GDM1 (cell line): Measurements from ENCODE around the gene SFT2D1.

Experiments used
- DNase-seq: peaks from one replicate; lab custom pipeline; 2025; lab: John Stamatoyannopoulos, UW

SFT2D1 gene

DNA sequence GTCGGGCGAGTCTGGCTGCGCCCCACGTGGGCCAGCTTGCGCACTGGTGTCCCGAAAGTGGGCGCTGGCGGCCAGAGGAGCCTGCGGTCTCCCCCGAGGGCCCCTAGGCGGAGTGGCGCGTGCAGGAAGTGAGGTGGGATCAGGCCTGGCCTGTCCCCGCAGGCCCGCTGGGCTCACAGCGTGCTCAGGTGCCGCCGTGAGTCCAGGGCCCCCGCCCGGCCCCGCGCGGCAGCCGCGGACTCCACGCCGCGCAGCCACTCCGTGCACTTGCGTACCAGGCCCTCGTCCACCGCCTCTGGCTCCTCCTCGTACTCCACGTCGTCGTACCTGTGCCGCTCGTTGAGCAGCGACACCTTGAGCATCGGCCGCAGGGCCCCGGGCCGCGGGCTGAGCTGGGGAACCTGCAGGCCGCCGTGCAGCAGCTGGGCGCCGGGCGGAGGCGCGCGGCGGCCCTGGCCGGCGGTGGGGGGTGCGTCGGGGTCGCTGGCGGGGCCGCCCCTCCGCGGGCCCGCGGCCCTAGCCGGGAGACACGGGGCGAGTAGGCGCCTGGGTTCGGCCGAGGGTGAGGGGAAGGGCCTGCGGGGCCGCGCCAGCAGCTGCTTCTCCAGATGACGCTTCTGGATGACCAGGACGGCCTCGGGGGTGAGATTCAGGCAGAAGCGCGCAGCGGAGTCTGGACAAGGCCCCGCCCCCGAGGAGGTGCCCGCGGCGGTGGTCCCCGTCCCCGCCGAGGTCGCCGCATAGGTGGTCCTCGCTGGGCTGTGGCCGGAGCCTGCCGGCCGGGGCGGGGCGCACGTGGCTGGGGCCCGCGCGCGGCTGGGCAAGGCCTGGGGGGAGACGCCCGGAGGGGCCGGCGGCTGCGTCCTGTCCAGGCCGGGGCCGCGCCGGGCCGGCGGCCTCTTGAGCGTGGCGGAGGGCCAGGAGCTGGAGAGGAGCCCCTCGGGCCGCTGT, 35.0 kb downstream of the SFT2D1 start:
- no peak for DNase-seq

DNA sequence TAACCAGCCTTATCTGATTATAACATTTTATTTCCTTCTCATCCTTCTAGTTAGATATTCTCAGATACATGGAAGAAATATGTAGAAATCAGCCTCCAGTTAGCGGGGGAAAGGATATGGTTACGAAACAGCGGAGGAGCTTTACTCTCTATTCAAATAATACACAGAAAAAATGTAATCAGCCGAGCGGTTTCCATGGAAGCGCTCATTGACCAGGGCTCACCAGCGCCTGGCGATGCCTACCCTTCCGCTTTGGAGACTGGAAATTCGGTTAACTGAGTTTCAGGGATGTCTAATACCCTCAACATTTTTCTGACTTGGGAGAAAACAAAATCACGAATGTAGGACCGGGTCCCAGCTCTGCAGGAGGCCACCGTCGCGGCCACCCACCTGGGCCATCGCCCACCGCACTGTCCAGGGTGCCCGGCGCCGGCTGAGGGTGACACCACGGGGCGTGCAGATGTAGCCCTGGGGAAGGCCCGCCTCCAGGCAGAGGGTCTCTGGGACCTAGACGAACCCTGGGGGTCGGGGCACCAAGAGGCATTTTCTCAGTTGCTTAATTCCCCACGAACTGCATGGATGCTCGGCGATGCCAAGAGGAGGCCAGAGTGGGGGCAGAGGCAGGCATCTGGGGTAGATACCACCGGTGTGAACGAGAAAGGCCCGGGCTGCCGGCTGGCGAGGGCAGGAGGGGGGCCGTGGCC, 35.8 kb downstream of the SFT2D1 start:
- no peak for DNase-seq

DNA sequence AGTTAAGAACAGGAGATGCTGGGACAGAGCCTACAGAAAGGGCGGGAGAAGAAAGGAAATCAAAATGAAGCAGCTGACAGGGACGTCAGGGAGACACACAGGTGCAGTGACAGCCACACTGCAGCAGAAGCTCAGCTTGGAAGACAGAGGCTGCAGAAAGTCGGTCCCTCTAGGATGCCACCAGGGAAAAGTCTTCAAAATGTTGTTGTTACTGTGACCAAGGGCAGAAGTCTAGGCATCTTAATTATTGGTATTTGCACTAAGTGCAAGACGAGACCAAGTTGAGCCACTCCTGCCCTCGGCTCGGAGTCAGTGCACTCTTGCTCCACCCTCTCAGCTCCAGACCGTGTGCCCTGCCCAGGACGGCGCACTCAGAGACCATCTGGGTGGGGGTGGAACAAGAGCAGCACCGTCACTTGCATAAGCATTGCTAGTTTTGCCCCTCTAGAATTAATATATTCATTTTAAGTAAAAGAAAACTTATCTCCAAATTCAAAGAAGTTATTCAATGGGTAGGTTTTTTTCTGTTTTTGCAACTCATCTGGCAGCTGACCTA, 36.7 kb downstream of the SFT2D1 start:
- DNase-seq: no peak

DNA sequence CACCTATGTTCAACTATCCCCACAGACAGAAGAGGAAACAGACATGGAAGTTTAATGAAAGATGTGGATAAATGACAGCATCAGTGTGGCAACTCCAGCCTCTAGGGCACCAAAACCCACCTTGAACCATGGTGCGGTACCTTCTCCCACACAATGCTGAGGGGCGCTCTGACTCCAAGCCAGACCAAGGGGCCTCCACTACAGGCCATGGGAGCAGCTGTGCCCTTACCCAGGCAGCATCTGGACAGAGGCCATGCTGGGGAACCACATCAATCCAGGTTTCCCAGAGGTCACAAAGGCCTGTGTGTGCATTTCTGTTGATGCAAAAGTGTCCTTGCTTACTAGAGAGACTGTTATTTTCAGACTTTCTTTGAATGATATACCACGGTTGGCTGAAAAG, 38.2 kb downstream of the SFT2D1 start:
- DNase-seq: no peak

DNA sequence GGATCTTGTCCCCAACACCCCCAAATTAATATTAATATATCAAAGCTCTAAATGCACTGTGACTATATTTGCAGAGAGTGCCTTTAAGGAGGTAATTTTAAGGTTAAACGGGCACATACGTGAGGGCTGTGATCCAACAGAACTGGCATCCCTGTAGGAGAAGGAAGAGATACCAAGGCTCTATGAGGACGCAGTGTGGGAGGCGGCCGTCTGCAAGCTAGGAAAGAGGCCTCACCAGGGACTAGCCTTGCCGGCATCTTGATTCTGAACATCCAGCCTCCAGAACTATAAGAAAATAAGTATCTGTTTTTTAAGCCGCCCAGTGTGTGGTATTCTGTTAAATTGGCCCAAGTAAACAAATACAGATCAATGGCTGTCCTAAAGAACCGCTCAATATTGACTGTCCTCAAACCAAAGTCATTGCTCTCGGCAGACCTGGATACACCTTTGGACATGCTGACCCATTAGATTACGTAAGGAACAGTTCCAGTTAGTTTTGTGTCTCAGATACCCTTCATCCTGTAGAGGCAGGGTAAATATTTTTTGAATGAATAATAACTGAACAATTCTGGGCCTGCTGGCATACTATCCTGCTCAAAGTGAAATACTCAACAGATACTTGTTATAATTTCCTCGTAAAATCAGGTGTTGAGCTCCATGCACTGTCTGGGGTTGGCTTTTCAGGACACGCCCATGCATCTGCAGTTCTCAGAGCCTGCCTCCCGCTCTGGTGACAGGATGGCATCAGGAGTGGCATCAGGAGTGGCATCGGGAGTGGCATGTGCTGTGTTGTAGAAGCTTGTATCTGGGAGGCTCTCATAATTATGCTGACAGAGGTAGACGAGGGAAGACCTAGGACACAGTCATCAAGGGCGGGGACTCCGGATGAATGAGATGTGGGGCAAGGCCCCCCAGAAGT, 40.5 kb downstream of the SFT2D1 start:
- DNase-seq: no peak

DNA sequence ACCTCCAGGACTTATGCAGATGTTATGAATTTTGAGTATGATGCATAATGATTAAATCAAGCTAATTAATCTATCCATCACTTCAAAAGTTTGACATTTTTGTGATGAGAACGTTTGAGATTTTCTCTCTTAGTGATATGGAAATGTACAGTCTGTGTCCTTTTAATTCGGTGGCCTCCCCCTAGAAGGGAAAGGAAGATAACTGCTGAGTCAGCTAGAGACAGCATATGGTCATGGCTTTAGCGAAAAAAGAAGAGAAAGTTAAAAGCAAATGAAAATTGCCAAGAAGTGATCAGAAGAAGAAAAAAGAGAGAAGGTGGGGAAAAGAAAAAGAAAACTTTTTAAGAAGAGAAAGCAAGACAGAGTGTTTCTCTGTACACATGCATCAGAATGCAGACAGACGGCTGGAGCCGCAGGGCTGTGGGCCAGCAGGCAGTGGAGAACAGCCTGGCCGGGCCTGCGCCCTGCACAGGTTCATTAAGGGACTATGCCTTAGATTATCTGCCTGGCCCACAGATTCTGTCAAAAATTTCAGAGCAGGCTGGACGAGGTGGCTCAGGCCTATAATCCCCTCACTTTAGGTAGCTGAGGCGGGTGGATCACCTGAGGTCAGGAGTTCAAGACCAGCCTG, 41.9 kb downstream of the SFT2D1 start:
- DNase-seq: no peak

DNA sequence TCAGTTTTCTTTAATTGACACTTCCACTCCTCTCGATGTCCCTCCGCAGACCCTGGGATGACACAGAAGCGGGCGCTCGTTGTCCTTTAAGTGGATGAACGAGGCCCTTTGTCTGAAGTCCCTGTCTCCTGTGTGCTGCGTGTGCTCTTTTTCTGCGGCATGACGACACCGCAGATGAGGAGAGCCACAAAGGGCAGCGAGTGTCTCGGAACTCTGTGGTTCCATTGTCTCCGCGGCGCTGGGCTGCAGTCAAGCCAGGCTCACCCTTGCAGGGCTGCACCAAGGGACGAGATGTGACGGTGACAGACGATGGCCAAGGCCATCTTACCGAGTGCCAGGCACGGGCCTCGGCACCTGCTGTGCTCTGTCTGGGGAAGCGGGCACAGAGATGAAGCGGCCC, 44.7 kb downstream of the SFT2D1 start:
- no peak for DNase-seq

DNA sequence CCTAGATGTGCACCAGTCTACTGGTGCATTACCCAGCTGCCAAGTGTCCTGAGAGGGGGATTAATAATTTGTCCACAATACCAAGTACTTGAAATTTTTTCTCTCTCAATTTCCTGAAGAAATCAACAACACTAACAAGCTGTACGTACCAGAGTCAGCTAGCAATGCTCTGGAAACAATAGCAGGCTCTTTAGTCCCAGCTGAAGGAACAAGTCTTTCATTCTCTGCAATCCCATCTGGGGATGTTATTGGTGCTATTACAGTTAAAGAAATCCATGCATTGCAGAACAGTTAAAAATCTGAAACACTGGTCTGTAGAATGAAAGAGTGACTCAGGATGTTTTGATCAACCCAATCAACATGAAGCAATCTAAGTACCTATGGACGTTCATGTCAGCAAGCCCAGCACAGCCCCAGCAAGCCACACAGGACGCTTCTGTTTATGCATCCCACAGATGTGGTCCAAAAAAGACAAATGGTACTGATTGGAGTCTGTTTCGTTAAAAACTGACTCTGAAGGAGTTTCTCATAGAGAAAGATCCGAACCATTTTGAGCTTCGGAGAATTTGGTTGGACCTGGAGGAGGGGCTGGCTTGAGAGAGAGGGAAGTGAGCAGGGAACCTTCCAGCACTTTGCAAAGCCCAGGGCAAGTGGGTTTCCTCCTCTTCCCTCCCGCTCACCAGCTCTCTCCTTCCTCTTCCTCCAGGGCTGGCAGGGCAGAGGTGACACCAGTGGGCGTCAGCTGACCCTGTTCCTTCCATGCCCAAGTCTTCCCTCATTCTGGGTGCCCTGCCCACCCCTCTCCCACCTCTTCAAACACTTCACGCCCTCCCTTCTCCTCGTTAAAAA, 46.1 kb downstream of the SFT2D1 start:
- no peak for DNase-seq

DNA sequence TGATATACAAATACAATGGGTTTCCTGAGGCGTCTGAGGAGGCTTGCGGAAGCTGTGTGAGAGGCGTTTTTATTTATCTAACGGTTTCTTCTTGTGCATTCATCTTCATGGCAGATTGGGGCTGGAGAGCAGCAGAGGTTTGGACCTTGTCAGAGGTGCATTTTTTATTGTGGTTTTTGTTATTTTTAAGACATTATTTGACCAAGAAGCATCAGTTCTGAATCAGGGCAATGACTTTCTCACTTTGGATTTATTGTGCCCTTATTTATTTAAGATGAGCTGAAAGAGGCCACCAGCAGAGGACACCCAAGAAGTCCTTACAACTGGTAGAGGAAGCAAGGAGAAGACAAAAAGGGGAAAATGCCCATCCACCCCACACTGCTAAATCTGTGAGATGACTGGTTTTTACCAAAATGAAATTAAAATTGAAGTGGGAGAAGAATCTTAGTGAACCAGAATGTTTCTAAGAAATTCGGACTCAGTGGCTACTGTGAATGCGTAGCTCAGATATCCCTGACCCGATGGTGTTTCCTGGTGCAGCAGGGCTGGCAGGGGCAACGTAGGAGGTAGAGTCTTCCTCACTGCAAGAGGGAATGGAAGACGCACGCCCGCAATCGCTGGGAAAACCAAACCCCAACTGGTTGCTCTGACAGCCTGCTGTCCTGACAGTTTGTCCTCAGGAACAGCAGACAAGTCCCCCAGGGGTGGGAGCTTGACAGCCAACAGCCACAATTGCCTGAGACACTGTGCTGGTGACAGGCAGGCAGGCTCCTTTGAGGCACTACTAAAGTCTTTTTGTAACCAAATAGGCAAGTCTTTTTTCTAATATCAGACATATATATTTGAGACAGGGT, 48.4 kb downstream of the SFT2D1 start:
- no peak for DNase-seq

DNA sequence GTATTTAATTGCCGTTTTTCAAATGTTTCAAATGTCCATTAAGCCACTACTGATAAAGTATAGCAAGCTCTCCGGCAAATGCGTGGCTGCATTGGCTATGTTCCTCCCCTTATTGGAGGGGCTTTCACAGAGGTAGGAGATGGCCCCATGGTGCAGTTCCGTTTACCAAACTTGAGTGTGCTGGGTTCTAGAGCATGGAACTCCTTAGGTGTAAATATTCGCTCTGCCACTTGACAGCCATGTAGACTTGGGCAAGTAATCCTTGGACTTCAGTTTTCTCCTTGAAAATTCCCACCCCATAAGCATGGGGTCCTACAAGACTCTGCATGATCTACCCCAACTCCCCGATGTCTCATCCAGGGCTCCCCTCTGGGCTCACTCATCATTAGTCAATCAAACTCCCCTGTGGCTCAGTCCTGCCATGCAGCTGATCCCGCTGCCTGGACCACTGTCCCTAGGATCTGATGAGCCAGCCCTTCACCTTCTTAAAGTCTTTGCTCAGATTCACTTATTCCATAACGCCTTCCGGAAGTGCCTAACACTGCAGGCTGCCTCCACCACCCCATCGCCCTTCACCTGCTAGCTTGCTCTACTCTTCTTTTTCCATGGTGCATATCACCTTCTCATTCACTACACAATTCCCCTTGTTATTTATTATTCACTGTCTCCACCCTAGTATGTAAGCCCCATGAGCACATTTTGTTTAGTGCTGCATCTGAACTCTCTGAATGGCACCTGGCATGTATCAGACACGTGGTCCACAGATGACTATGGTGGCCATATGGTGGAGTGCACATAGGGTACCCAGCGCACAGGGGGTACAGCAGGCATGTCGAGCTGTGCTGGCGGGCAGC, 52.9 kb downstream of the SFT2D1 start:
- DNase-seq: no peak

DNA sequence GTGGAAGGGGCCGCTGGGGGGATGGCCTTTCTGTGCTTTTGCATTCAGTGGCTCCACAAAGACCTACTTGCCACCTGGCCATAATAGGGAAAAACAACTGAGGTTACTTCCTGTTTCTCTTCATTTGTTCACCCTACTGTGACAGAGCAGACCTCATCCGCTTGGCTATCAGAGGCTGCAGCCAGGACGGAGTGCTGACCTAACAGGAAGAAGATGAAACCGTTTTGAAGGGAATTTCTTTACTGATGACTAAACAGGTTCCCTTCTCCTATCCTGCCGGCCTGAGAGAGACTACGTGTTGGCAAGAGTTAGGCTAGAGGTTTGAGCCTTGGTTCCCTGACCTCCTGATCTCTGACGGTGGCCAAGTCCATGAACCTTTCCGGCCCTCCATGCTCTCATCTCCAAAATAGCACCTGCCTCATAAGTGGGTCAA, 55.5 kb downstream of the SFT2D1 start:
- DNase-seq: no peak

DNA sequence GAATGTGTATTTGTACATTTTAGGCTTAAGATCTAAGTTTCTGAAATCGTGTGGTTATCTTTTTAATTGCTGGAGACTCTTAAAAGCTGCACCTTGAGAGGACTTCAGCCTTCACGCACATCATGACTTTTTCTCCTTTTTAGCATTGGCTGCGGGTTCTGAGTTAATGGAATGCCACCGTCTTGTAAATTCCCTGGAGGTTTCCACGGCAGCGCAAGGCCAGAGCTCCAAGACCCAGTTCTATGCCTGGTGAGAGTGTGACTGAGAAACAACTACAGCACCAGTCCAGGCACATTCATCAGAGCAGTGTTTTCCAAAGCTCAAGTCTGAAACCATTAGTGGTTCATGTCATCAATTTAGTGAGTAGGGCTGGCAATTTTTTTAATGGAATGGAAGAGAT, 57.1 kb downstream of the SFT2D1 start:
- DNase-seq: no peak

DNA sequence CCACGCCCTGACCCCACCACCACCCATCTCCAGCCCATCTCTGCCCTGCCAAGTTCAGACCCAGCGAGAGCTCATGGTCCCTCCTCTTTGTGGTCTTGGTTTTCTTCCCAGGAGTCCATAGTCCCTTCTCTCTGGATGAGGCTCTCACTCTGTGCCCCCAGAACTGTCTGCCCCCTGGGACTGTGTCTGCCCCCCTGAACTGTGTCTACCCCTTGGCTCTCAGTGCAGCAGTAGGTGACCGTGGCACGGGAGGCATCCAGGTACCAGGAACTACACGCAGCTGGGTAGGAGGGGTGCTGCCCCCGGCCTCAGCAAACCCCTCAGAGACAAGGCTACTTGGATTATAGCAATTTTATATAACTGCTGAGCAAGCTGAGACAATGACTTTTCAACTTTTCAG, 57.7 kb downstream of the SFT2D1 start:
- DNase-seq: no peak

DNA sequence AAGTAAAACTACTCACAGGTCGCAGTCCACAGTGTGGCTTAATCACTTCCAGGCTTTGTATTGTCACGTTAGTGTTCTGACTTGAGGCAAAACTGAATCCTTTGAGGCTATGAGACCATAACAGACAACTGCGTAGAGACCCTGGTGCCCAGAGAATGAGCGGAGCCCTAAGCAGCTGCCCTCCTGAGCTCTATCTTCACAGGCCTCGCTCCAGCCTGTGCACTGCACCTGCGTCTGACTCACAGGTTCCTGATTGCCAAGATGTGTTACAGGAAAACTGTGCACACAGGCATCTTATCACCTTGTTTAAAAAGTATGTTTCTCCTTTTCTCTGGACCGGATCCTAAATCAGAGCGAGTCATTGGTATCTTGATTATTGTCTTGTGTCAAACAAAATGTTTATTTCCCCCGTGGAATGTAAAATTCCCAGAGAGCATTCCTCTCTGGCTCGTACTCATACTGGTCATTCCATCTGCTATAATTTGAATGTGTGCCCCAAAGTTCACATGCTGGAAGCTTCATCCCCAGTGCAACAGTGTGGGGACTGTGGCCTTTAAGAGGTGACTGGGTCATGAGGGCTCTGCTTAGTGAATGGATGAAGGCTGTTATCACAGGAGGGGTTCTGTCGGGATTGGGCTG, 59.8 kb downstream of the SFT2D1 start:
- DNase-seq: no peak

DNA sequence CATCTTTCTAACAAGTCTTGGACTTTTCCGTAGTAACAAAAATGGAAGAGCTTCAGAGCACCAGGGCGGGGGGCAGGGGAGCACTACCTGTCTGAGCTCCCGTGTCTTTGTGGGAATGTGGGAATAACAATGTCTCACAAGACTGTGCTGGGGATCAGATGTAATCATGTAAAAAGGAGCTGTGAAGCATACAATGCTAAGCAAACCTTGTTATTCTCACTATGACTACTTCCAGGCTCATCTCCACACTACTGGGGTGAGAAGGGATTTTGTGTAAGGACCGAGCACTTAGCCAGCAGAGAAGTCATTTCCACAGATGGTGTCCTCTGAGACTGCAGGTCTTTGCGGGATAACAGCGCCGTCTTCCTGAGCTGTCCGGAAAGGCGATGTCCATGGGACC, 61.2 kb downstream of the SFT2D1 start:
- no peak for DNase-seq

DNA sequence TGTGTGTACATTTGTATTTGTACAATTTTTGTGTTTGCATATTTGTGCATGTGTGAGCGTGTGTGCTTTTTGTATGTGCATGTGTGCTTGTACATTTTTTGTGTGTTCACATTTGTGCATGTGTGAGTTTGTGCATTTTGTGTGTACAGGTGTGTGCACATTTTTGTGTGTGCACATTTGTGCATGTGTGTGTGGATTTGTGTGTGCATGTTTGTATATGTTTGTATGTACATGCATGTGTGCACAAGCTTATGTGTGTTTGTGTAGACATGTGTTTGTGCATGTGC, 63.0 kb downstream of the SFT2D1 start:
- no peak for DNase-seq

DNA sequence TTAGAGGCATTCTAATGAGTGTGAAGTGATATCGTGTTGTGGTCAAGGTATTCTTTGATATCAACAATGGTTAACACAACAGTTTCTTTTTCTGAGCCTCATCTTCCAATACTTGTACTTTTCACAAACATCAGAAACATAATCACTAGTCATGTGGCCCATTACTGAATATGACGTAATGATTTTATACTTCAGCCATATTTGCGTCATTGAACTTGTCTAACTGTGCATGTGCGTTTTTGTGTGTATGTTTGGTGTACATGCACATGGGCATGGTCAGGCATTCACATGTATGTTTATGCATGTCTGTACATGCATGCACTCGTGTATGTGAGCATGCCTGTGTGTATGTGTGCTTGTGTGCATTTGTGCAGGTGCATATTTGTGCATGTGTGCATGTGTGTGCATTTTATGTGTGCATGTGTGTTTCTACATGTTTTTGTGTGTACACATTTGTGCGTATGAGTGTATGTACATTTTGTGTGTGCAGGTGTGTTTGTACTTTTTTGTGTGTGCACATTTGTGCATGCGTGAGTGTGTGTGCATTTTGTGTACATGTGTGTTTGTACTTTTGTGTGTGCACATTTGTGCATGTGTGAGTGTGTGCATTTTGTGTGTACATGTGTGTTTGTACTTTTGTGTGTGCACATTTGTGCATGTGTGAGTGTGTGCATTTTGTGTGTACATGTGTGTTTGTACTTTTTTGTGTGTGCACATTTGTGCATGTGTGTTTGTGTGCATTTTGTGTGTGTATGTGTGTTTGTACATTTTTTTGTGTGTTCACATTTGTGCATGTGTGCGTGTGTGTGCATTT, 63.6 kb downstream of the SFT2D1 start:
- DNase-seq: no peak
